Measurements from ENCODE around the gene CCDC106.

Gene CCDC106

GRCh38 chr19:55652311-55653128, 4.5 kb downstream of the CCDC106 start:
- DNase-seq (ENCODE audit: low spot score in 2 of 2) (no peak), ATAC-seq (replicated peaks; ENCODE audit: extremely low read depth, poor library complexity, severe bottlenecking) (no peak)
- peaks cover 25% of the 10 kb centered on the region for H3K36me3 Mint-ChIP-seq (ENCODE audit: insufficient read depth)
- H3K9me3 Mint-ChIP-seq, result no peaks in the 10 kb centered on the region
- peaks cover 44% of the 10 kb centered on the region for H3K4me1 Mint-ChIP-seq
- peaks cover 15% of the 10 kb centered on the region for H3K27me3 Mint-ChIP-seq
- H3K27ac Mint-ChIP-seq (ENCODE audit: low read depth), result no peak overlapping the region
- H3K4me3 Mint-ChIP-seq, result peak overlapping the region; percentile 95

DNA sequence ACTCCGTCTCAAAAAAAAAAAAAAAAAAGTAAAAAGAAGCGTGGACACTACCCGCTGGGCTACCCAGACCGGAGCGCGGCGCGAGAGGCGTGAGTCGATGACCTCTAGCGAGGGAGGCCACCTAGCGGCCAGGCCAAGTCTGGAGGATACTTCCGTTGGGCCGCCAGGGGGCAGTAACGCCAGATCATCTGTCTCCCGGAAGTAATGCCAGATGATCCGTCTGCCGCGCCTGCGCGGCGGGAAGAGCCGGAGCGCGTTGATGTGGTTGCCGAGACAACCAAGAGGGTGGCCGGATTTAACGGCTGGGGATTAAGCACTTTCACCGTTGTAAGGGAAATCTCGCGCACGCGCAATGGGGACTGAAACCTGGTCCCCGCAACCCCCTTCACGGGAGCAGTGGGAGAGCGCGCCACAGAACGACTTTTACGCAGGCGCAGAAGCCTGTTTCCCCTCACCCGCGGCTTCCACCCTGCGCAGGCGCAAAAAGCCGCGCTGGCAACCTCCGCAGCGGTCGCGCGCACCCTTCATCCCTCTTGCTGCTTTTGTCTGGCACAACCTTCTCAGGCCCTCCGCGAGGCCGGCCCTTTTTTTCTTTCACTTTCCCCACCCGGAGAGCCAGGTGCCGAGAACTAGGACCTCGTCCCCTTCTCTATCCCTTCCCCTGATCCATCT, 5.8 kb downstream of the CCDC106 start:
- H3K4me1 Mint-ChIP-seq, result peaks cover 44% of the 10 kb centered on the region
- H3K4me3 Mint-ChIP-seq, result peak overlapping the region; percentile 95
- H3K9me3 Mint-ChIP-seq, result no peaks in the 10 kb centered on the region
- H3K36me3 Mint-ChIP-seq (ENCODE audit: insufficient read depth), result peaks cover 24% of the 10 kb centered on the region
- peak; percentile 98 to 99 for DNase-seq (ENCODE audit: low spot score in 2 of 2)
- peaks cover 14% of the 10 kb centered on the region for H3K27me3 Mint-ChIP-seq
- ATAC-seq (replicated peaks; ENCODE audit: extremely low read depth, poor library complexity, severe bottlenecking), result peak; percentile 63
- H3K27ac Mint-ChIP-seq (ENCODE audit: low read depth), result peak overlapping the region; percentile 100

- peak; percentile 76 for ATAC-seq (replicated peaks; ENCODE audit: extremely low read depth, poor library complexity, severe bottlenecking)
- peak overlapping the region; percentile 95 for H3K4me3 Mint-ChIP-seq
- DNase-seq (ENCODE audit: low spot score in 2 of 2), result peak; percentile 98 to 99
- no peaks in the 10 kb centered on the region for H3K9me3 Mint-ChIP-seq
- H3K36me3 Mint-ChIP-seq (ENCODE audit: insufficient read depth), result peaks cover 28% of the 10 kb centered on the region
- H3K27ac Mint-ChIP-seq (ENCODE audit: low read depth), result peak overlapping the region; percentile 100
- peaks cover 7% of the 10 kb centered on the region for H3K27me3 Mint-ChIP-seq
- peaks cover 45% of the 10 kb centered on the region for H3K4me1 Mint-ChIP-seq
Measured at GRCh38 chr19:55654323-55654867, 6.4 kb downstream of the CCDC106 start.

GRCh38 chr19:55654868-55655647, 7.0 kb downstream of the CCDC106 start, which contains the start of gene U2AF2:
Gene U2AF2, plus strand, starts transcription at chr19:55655035. Its CDS starts 70 bp downstream, at chr19:55655105.
- peaks cover under 1% of the 10 kb centered on the region for H3K27me3 Mint-ChIP-seq
- no peaks in the 10 kb centered on the region for H3K9me3 Mint-ChIP-seq
- H3K36me3 Mint-ChIP-seq (ENCODE audit: insufficient read depth), result peaks cover 30% of the 10 kb centered on the region
- peak; percentile 92 to 95 for DNase-seq (ENCODE audit: low spot score in 2 of 2)
- H3K27ac Mint-ChIP-seq (ENCODE audit: low read depth), result peak within 1 kb of the TSS; percentile 100
- peak within 1 kb of the TSS; percentile 95 for H3K4me3 Mint-ChIP-seq
- peaks cover 45% of the 10 kb centered on the region for H3K4me1 Mint-ChIP-seq
- peak; percentile 45 for ATAC-seq (replicated peaks; ENCODE audit: extremely low read depth, poor library complexity, severe bottlenecking)

DNA sequence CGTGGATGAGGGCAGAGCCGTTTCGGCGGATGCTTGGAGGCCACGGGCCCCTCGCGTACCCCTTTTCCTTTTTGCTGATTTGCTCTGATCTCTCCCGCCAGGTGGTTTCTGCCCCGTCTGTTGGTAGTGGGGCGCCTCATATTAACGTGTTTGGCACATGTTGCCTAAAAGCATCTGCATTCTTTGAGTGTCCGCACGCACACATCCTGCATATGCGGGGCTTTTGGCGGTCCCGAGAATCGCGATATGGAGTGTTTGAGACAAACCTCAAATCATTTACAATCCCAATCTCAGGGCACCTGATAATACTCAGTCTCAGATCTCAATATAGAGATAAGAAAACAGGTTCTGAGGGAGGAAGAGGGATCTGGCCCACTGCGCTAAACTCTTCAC, 7.6 kb downstream of the CCDC106 start:
- peak overlapping the region; percentile 95 for H3K4me3 Mint-ChIP-seq
- H3K4me1 Mint-ChIP-seq, result peaks cover 45% of the 10 kb centered on the region
- no peak for DNase-seq (ENCODE audit: low spot score in 2 of 2)
- ATAC-seq (replicated peaks; ENCODE audit: extremely low read depth, poor library complexity, severe bottlenecking), result no peak
- no peaks in the 10 kb centered on the region for H3K27me3 Mint-ChIP-seq
- H3K27ac Mint-ChIP-seq (ENCODE audit: low read depth), result peak overlapping the region; percentile 100
- no peaks in the 10 kb centered on the region for H3K9me3 Mint-ChIP-seq
- peaks cover 35% of the 10 kb centered on the region for H3K36me3 Mint-ChIP-seq (ENCODE audit: insufficient read depth)

DNA sequence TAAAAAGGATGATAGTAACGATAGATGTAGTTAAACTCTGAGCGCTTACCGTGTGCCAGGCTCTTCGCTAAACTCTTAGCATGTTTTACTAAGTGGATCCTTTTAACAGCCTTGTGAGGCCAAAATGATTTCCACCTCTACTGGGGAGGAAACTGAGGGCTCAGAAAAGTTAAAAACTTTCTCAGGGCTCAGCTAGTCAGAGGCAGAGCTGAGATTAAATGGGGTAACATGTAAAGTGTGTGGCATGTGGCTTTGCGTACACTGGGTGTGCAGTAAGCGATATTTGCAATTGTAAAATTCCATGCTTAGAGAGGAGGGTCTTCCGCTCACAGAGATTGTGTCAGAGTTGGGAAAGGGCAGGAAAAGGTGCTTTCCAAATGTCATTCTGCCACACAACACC, 8.5 kb downstream of the CCDC106 start:
- ATAC-seq (replicated peaks; ENCODE audit: extremely low read depth, poor library complexity, severe bottlenecking) (no peak), DNase-seq (ENCODE audit: low spot score in 2 of 2) (no peak)
- Mint-ChIP-seq H3K36me3 (ENCODE audit: insufficient read depth) (peaks cover 41% of the 10 kb centered on the region), H3K27ac (ENCODE audit: low read depth) (peak overlapping the region; percentile 100), H3K9me3 (no peaks in the 10 kb centered on the region), H3K4me1 (peaks cover 45% of the 10 kb centered on the region), H3K27me3 (no peaks in the 10 kb centered on the region), H3K4me3 (peak overlapping the region; percentile 95)

- peak overlapping the region; percentile 95 for H3K4me3 Mint-ChIP-seq
- peaks cover 51% of the 10 kb centered on the region for H3K4me1 Mint-ChIP-seq
- no peak for ATAC-seq (replicated peaks; ENCODE audit: extremely low read depth, poor library complexity, severe bottlenecking)
Measured at GRCh38 chr19:55656988-55657747, 9.2 kb downstream of the CCDC106 start.

GRCh38 chr19:55658846-55659459, 10.9 kb downstream of the CCDC106 start:
- DNase-seq (ENCODE audit: low spot score in 2 of 2) (no peak), ATAC-seq (replicated peaks; ENCODE audit: extremely low read depth, poor library complexity, severe bottlenecking) (no peak)
- Mint-ChIP-seq H3K27ac (ENCODE audit: low read depth) (peak overlapping the region; percentile 91), H3K27me3 (no peaks in the 10 kb centered on the region), H3K36me3 (ENCODE audit: insufficient read depth) (peaks cover 55% of the 10 kb centered on the region), H3K4me3 (peak overlapping the region; percentile 95), H3K4me1 (peaks cover 68% of the 10 kb centered on the region), H3K9me3 (no peaks in the 10 kb centered on the region)

More at GRCh38 chr19:55656988-55657747, 9.2 kb downstream of the CCDC106 start:
- Mint-ChIP-seq H3K36me3 (ENCODE audit: insufficient read depth) (peaks cover 46% of the 10 kb centered on the region), H3K27me3 (no peaks in the 10 kb centered on the region), H3K9me3 (no peaks in the 10 kb centered on the region), H3K27ac (ENCODE audit: low read depth) (peak overlapping the region; percentile 100)
- DNase-seq (ENCODE audit: low spot score in 2 of 2), result no peak

- Mint-ChIP-seq H3K4me3 (peak overlapping the region; percentile 95), H3K27me3 (no peaks in the 10 kb centered on the region), H3K36me3 (ENCODE audit: insufficient read depth) (peaks cover 56% of the 10 kb centered on the region), H3K27ac (ENCODE audit: low read depth) (peak overlapping the region; percentile 91), H3K9me3 (no peaks in the 10 kb centered on the region), H3K4me1 (peaks cover 61% of the 10 kb centered on the region)
- ATAC-seq (replicated peaks; ENCODE audit: extremely low read depth, poor library complexity, severe bottlenecking) (no peak), DNase-seq (ENCODE audit: low spot score in 2 of 2) (no peak)
Measured at GRCh38 chr19:55659822-55660221, 11.8 kb downstream of the CCDC106 start.

DNA sequence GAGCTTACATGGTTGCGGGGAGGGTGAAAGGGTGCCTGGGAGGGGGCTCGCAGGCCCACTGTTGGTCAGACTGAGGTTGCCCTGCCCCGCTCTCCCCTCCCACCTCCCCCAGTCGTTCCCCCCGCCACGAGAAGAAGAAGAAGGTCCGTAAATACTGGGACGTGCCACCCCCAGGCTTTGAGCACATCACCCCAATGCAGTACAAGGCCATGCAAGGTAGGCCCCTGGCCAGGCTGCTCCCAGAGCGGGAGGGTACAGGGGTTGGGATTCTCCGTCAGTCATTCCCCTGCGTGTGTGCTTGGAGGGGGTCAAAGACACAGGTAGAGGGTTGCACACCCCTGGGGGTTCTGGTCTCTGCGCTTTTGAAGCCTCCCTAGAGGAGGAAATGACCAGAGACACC, 12.4 kb downstream of the CCDC106 start:
- Mint-ChIP-seq H3K36me3 (ENCODE audit: insufficient read depth) (peaks cover 56% of the 10 kb centered on the region), H3K4me1 (peaks cover 60% of the 10 kb centered on the region), H3K9me3 (no peaks in the 10 kb centered on the region), H3K4me3 (peak overlapping the region; percentile 95), H3K27ac (ENCODE audit: low read depth) (peak overlapping the region; percentile 91), H3K27me3 (no peaks in the 10 kb centered on the region)
- DNase-seq (ENCODE audit: low spot score in 2 of 2) (no peak), ATAC-seq (replicated peaks; ENCODE audit: extremely low read depth, poor library complexity, severe bottlenecking) (no peak)

GRCh38 chr19:55660991-55661390, 13.0 kb downstream of the CCDC106 start:
- Mint-ChIP-seq H3K27ac (ENCODE audit: low read depth) (no peak overlapping the region), H3K4me1 (peaks cover 54% of the 10 kb centered on the region), H3K9me3 (no peaks in the 10 kb centered on the region), H3K27me3 (no peaks in the 10 kb centered on the region), H3K36me3 (ENCODE audit: insufficient read depth) (peaks cover 58% of the 10 kb centered on the region), H3K4me3 (no peak overlapping the region)
- ATAC-seq (replicated peaks; ENCODE audit: extremely low read depth, poor library complexity, severe bottlenecking) (no peak), DNase-seq (ENCODE audit: low spot score in 2 of 2) (no peak)

Measured in central memory CD8-positive, alpha-beta T cell (primary cell).